ENCODE data around the gene AQP1. TPM values are rescaled to one million over a fixed set of nuclear protein-coding genes. Genes with fewer than 3 reads are reported as not detected.

The AQP1 gene
- total RNA-seq, 2 experiments from 2014 or later, result not detected

DNA sequence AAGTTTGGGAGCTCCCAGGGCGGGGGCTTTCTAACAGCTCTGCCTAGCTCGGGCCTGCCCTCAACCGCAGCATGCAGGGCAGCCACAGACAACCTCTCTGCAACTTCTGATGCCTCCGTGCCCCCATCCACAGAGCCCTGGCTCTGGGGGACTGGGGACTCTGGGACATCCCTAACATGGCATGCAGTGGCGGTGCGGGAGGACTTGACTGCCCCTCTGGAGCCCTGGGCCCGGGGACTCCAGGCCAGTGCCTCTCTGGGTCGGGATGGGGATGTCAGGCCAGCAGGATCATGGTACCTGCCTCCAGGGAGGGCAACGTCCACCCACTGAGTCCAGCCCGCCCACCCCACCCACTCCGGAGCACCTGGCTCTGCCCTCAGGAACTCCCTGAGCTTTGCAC lies 520 bp upstream of the AQP1 start:
- no peaks in the 10 kb centered on the region for H3K79me2 ChIP-seq (ENCODE audit: insufficient read depth, low read depth, low read length)
- H3K4me1 ChIP-seq (ENCODE audit: insufficient read depth, low read length, poor library complexity, severe bottlenecking), result no peaks in the 10 kb centered on the region
- no peak overlapping the region for H3K4me3 ChIP-seq (ENCODE audit: low read depth, low read length, poor library complexity, severe bottlenecking)
- H2AFZ ChIP-seq (ENCODE audit: low read length), result no peak overlapping the region
- H3K4me2 ChIP-seq (ENCODE audit: low read length), result no peak overlapping the region
- CTCF ChIA-PET (ENCODE audit: unreplicated experiment), result no interaction called here
- TF ChIP-seq EZH2phosphoT487 (IDR thresholded peaks at IDR 0.05; ENCODE audit: borderline replicate concordance, low read depth, low read length), result no peak
- TF ChIP-seq CTCF (conservative IDR thresholded peaks at IDR 0.05; ENCODE audit: low read length), result no peak
- intact Hi-C loops (cut with micrococcal nuclease; ENCODE audit: unreplicated experiment), result no loop called here
- no peak overlapping the region for H3K27ac ChIP-seq (ENCODE audit: low read depth, low read length, poor library complexity, severe bottlenecking)
- DNase-seq (ENCODE audit: low spot score), result no peak
- no peaks in the 10 kb centered on the region for H4K20me1 ChIP-seq (ENCODE audit: insufficient read depth, low read length)
- H3K36me3 ChIP-seq (ENCODE audit: insufficient read depth, low read length), result no peaks in the 10 kb centered on the region
- POLR2A ChIA-PET, result no interaction called here
- no TSS peak for BruUV-seq (replicated peaks)
- no peaks in the 10 kb centered on the region for H3K9me2 ChIP-seq (ENCODE audit: insufficient read depth, low read length)
- H3K9me3 ChIP-seq (ENCODE audit: low read length), result no peaks in the 10 kb centered on the region

DNA sequence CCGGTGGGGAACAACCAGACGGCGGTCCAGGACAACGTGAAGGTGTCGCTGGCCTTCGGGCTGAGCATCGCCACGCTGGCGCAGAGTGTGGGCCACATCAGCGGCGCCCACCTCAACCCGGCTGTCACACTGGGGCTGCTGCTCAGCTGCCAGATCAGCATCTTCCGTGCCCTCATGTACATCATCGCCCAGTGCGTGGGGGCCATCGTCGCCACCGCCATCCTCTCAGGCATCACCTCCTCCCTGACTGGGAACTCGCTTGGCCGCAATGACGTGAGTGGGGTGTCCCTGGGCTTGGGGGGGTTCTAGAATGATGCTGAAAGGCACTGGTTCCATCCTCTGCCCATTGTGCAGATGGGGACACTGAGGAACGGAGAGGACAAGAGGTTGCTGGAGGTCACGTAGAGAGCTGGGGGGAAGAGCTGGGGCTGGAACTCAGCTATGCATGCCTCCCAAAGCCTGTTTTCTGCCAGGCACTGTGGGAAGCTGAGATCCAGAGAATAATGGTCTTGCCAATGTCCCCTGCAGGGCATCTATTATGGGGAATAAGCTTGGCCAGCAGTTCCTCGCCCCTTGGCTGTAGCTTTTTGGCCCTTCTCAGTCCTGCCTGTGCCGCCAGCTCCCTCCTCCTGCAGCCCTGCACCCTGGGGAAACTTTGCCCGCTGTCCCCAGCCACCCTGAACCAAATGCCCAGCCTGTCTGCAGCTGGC lies 523 bp downstream of the AQP1 start:
- H3K4me1 ChIP-seq (ENCODE audit: insufficient read depth, low read length, poor library complexity, severe bottlenecking), result no peaks in the 10 kb centered on the region
- no peaks in the 10 kb centered on the region for H3K9me3 ChIP-seq (ENCODE audit: low read length)
- TF ChIP-seq CTCF (conservative IDR thresholded peaks at IDR 0.05; ENCODE audit: low read length) (no peak), EZH2phosphoT487 (IDR thresholded peaks at IDR 0.05; ENCODE audit: borderline replicate concordance, low read depth, low read length) (no peak)
- DNase-seq (ENCODE audit: low spot score), result no peak
- ChIA-PET POLR2A (no interaction called here), CTCF (ENCODE audit: unreplicated experiment) (no interaction called here)
- no peaks in the 10 kb centered on the region for H3K9me2 ChIP-seq (ENCODE audit: insufficient read depth, low read length)
- no TSS peak for BruUV-seq (replicated peaks)
- no peak overlapping the region for H3K4me2 ChIP-seq (ENCODE audit: low read length)
- H3K36me3 ChIP-seq (ENCODE audit: insufficient read depth, low read length), result no peaks in the 10 kb centered on the region
- H3K79me2 ChIP-seq (ENCODE audit: insufficient read depth, low read depth, low read length), result no peaks in the 10 kb centered on the region
- H2AFZ ChIP-seq (ENCODE audit: low read length), result no peak overlapping the region
- H4K20me1 ChIP-seq (ENCODE audit: insufficient read depth, low read length), result no peaks in the 10 kb centered on the region
- H3K4me3 ChIP-seq (ENCODE audit: low read depth, low read length, poor library complexity, severe bottlenecking), result no peak overlapping the region
- no peak overlapping the region for H3K27ac ChIP-seq (ENCODE audit: low read depth, low read length, poor library complexity, severe bottlenecking)
- intact Hi-C loops (cut with micrococcal nuclease; ENCODE audit: unreplicated experiment), result no loop called here

- H3K4me3 ChIP-seq (ENCODE audit: low read depth, low read length, poor library complexity, severe bottlenecking), result no peak overlapping the region
- ChIA-PET CTCF (ENCODE audit: unreplicated experiment) (no interaction called here), POLR2A (no interaction called here)
- no peaks in the 10 kb centered on the region for H3K79me2 ChIP-seq (ENCODE audit: insufficient read depth, low read depth, low read length)
- no peak for DNase-seq (ENCODE audit: low spot score)
- no peaks in the 10 kb centered on the region for H3K36me3 ChIP-seq (ENCODE audit: insufficient read depth, low read length)
- H2AFZ ChIP-seq (ENCODE audit: low read length), result no peak overlapping the region
- TF ChIP-seq CTCF (conservative IDR thresholded peaks at IDR 0.05; ENCODE audit: low read length), result no peak
- no peak for TF ChIP-seq EZH2phosphoT487 (IDR thresholded peaks at IDR 0.05; ENCODE audit: borderline replicate concordance, low read depth, low read length)
- H3K4me2 ChIP-seq (ENCODE audit: low read length), result no peak overlapping the region
- H3K9me3 ChIP-seq (ENCODE audit: low read length), result no peaks in the 10 kb centered on the region
- no peaks in the 10 kb centered on the region for H3K4me1 ChIP-seq (ENCODE audit: insufficient read depth, low read length, poor library complexity, severe bottlenecking)
- no peaks in the 10 kb centered on the region for H4K20me1 ChIP-seq (ENCODE audit: insufficient read depth, low read length)
- BruUV-seq (replicated peaks), result no TSS peak
- no peaks in the 10 kb centered on the region for H3K9me2 ChIP-seq (ENCODE audit: insufficient read depth, low read length)
- no peak overlapping the region for H3K27ac ChIP-seq (ENCODE audit: low read depth, low read length, poor library complexity, severe bottlenecking)
- intact Hi-C loops (cut with micrococcal nuclease; ENCODE audit: unreplicated experiment), result no loop called here
These were observed 1.0 kb downstream of the AQP1 start for GRCh38 chr7:30912731-30912985.

Measured in OCI-LY7 (cell line).